Keratinocyte (primary cell): Measurements from ENCODE around the gene AP2A1.

Source experiments
- EZH2 ChIP-seq: IDR thresholded peaks from one replicate; pipeline ENCODE4 v1.6.1; 2012; ENCODE audit warnings: inconsistent platforms, mild to moderate bottlenecking, low read length, moderate library complexity
- TF ChIP-seq, protein P1 (sequence below), 3 experiments: IDR thresholded peaks in 1 of 3; conservative IDR thresholded peaks in 1 of 3; optimal IDR thresholded peaks in 1 of 3; 2 replicates in 2 of 3; 3 replicates in 1 of 3; pipeline versions ENCODE3 to v1.5.1; 2011; ENCODE audit warnings: low read length in 3 of 3, mild to moderate bottlenecking in 3 of 3, moderate library complexity in 2 of 3, control low read depth in 1 of 3, inconsistent platforms in 1 of 3; ENCODE audit not compliant: insufficient read depth in 2 of 3; ENCODE audit errors: extremely low read depth in 1 of 3

DNA sequence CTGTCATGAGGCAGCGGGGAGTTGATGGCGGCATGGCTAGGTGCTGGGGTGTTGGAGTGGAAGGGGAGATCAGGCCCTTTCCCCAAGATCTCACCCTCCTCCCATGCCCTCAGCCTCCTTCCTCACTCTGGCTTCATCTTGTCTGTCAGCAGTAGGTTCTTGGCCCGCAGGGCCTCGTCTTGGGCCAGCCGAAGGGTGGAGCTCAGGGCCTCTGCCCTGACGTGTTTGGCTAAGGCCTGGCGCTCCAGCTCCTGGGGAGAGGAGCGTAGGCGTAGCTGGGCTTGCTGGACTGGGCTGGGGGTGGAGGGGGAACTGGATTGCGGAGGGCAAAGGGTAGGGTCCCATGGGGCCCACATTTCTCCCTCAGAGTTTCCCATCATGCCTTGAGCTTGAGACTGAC is 26.9 kb upstream of the AP2A1 start:
- TF ChIP-seq, protein P1, sequence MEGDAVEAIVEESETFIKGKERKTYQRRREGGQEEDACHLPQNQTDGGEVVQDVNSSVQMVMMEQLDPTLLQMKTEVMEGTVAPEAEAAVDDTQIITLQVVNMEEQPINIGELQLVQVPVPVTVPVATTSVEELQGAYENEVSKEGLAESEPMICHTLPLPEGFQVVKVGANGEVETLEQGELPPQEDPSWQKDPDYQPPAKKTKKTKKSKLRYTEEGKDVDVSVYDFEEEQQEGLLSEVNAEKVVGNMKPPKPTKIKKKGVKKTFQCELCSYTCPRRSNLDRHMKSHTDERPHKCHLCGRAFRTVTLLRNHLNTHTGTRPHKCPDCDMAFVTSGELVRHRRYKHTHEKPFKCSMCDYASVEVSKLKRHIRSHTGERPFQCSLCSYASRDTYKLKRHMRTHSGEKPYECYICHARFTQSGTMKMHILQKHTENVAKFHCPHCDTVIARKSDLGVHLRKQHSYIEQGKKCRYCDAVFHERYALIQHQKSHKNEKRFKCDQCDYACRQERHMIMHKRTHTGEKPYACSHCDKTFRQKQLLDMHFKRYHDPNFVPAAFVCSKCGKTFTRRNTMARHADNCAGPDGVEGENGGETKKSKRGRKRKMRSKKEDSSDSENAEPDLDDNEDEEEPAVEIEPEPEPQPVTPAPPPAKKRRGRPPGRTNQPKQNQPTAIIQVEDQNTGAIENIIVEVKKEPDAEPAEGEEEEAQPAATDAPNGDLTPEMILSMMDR (optimal IDR thresholded peaks at IDR 0.05 in 1 of 3, IDR thresholded peaks at IDR 0.05 in 1 of 3, conservative IDR thresholded peaks at IDR 0.05 in 1 of 3; ENCODE audit: extremely low read depth in 1 of 3, insufficient read depth in 2 of 3, low read length in 3 of 3), result no peak
- TF ChIP-seq EZH2, result no peak
